HG03565 (cell line): Measurements from ENCODE around the gene LRRC37B.
"Not testable (repeated sequence)": the region's sequence is repeated elsewhere in the genome, so short reads cannot be mapped to it uniquely, and the experiment has no call there.

ENCODE experiments used
- ATAC-seq: cut with Tn5 transposase; IDR thresholded peaks from one replicate; pipeline ENCODE4 v1.9.1; 2021; ENCODE audit warnings: mild to moderate bottlenecking, moderate library complexity; ENCODE audit not compliant: unreplicated experiment

LRRC37B gene

GRCh38 chr17:32084942-32085829 is 78.0 kb downstream of the LRRC37B start:
- not testable (repeated sequence) for ATAC-seq

DNA sequence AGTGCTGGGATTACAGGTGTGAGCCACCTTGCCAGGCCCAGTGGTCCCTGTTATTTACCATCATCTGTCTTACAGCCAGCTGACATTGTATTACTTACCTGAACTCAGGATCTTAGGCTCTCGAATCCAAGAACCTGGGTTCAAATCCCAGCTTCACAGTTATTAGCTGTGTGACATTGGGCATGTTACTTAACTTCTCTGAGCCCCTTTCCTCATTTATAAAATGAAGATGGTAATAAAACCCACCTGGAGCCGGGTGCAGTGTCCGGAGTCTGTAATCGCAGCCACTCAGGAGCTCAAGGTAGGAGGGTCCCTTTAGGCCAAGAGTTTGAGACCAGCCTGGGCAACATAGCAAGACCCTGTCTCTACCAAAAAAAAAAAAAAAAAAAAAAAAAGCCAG is 79.7 kb downstream of the LRRC37B start:
- ATAC-seq = not testable (repeated sequence)

GRCh38 chr17:32092062-32092461 is 84.9 kb downstream of the LRRC37B start:
- not testable (repeated sequence) for ATAC-seq

DNA sequence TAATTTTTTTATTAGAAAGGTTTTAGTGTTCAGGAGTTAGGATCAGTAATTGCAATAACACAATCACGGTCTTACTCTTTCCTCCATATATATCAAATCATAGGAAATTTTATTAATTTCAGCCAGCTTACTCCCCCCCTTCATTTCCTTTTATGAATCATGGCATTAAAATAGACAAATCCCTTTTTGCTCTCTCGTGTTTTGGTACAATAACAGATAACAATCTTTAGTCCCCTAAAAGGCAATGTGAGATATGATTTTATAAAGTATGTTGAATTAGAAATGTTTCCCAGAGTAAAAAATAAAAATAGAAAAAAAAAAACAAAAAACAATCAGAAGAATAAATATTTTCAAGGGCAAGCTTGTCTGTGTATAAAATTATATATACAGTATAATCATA is 92.5 kb downstream of the LRRC37B start:
- no peak for ATAC-seq

DNA sequence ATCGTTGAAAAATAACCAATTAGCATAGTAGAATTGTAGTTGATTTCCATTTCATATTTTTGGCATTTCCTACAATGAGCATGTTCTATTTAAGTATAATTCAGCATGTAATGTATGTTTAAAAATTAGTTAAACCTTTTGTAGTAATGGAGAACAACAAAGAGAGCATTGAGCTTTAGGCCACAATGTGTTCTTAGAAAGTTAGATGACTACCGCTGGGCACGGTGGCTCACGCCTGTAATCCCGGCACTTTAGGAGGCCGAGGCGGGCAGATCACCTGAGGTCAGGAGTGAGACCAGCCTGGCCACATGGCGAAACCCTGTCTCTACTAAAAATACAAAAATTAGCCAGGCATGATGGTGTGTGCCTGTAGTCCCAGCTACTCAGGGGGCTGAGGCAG is 93.1 kb downstream of the LRRC37B start:
- ATAC-seq = not testable (repeated sequence)

DNA sequence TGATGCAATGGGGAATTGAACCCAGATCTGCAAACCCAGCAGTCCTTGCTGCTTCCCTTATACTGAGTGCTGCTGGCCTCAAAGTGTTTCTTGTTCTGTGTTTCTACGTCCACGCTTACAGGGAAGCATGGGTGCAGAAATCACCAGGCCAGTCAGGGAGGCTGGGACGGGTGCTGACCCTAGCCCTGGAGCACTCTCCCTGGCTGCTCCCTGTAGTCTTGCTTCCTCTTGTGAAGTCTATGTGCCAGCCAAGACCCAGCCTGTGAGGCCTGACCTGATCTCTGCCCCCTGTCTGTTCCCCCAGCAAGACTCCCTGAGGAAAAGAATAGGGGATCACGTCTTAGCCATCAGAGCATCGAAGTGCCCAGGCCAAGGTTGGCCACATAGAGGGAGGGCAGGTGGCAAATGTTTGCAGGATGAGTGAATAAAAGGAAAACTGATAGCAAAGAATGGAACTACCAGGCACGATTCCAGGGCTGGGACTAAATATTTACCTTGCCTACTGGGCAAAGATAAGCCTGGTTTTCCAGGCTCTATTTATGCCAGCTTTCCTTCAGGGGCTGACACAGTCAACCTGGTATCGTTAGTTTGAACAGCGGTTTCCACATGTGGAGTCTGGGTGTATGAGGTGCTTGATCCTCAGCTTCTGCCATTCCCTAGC is 93.9 kb downstream of the LRRC37B start:
- ATAC-seq = no peak

DNA sequence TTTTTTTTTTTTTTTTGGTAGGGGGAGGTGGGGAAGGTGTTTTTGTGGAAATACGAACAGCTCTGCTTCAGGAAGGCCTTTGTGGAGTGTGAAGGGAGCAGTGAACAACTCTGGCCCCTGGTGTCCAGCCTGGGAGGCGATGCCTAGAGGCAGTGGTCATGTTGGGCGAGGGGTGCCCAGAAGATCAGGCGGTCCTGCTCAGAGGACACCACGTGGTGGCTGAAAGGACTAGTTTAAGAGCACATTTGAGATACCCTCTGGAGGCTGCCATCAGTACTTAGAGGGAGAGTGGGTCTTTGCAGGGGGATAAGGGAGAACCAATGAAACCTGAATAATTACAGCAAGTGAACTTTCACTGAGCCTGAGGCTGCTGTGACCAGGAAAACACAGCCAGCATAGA is 95.0 kb downstream of the LRRC37B start:
- ATAC-seq = no peak

DNA sequence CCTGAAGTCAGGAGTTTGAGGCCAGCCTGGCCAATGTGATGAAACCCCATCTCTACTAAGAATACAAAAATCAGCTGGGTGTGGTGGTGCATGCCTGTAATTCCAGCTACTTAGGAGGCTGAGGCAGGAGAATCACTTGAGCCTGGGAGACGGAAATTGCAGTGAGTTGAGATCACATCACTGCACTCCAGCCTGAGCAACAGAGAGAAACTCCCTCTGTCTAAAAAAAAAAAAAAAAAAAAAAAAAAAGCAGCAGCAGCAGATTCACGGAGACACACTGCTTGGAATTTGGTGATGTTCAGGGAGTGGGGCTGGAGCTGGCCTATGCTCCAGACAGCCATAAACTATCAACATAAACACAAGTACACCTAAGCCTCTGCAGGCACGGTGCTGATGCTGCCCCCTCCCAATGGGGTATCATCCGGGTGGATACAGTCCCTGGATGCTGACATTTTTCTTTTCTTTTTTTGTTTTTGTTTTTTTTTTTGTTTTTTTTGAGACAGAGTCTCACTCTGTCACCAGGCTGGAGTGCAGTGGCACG is 95.5 kb downstream of the LRRC37B start:
- ATAC-seq = no peak
